NCI-H187 (cell line): ENCODE data around the gene OR1J1.

ENCODE experiments used
- DNase-seq, 2 experiments: peaks; one replicate each; lab custom pipeline; 2025; lab: John Stamatoyannopoulos, UW

OR1J1 gene

GRCh38 chr9:122477826-122478225 lies at the start of gene OR1J1:
TSS of gene OR1J1 (minus strand) at chr9:122477926. CDS start at chr9:122477926, 0 bp downstream.
- DNase-seq = no peak

GRCh38 chr9:122527193-122527592 lies 49.5 kb upstream of the OR1J1 start, which contains the start of gene OR1N1:
TSS of gene OR1N1 (minus strand) at chr9:122527293. CDS start at chr9:122527293, 0 bp downstream.
- DNase-seq = no peak

- no peak for DNase-seq
These were observed 48.9 kb upstream of the OR1J1 start for GRCh38 chr9:122526602-122527001.

DNA sequence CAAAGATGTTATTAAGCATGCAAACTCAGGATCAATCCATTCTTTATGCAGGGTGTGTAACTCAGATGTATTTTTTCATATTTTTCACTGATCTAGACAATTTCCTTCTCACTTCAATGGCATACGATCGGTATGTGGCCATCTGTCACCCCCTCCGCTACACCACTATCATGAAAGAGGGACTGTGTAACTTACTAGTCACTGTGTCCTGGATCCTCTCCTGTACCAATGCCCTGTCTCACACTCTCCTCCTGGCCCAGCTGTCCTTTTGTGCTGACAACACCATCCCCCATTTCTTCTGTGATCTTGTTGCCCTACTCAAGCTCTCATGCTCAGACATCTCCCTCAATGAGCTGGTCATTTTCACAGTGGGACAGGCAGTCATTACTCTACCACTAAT lies 41.6 kb upstream of the OR1J1 start:
- no peak for DNase-seq

GRCh38 chr9:122518841-122519240 lies 41.1 kb upstream of the OR1J1 start, which contains the start of gene OR1J4:
TSS of gene OR1J4 (plus strand) at chr9:122519141. CDS start at chr9:122519141, 0 bp downstream.
- no peak for DNase-seq

GRCh38 chr9:122518226-122518625 lies 40.5 kb upstream of the OR1J1 start:
- no peak for DNase-seq

DNA sequence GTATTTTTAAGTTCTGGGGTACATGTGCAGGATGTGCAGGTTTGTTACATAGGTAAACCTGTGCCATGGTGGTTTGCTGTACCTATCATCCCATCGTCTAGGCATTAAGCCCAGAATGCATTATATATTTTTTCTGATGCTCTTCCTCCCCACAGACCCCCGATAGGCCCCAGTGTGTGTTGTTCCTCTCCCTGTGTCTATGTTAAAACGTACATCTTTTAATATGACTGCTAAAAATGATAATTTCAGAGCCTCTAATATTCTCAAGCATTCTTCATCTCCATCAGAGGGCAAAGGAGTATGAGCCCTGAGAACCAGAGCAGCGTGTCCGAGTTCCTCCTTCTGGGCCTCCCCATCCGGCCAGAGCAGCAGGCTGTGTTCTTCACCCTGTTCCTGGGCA lies 32.8 kb upstream of the OR1J1 start, which contains the start of gene OR1J2:
TSS of gene OR1J2 (plus strand) at position 301 of the 400 bp plus-strand sequence. CDS start at position 301, 0 bp downstream.
- DNase-seq = no peak

DNA sequence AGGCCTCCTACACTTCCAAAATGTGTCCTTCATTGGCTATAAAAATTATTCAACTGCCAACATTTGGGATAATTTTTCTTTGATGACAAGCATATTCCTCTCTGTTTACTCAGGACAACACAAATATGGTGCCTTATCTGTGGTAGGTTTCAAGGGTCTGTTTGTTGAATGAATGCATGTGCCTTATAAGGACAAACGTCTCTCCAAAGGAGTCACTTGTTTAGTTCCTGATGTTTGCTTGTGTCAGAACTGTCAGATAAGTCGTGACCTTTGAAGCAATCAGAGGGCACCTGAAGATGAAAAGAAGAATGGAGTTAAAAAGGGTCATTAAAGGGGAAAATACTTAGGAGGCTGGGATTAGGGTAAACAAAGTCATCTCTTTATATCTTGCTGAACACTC lies 29.2 kb upstream of the OR1J1 start:
- DNase-seq = no peak

DNA sequence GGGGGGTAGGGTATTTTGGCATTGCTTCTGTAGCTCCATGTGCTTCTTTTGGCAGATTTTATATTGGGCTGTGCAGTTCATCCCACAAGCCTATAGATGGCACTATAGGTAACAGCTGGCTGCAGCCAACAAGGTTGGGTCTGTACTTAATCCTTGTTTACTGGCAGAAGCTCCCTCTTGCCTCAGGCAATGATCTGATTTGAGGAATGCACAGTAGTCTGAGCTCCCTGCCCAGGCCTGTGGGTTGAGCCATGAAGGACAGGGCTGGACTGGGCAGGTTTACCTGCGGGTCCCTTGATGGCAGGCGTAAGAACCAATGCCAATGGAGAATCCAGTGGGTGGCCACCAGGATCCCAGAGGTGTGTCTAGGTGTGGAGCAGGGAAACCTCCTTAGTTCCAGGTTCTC lies 21.2 kb upstream of the OR1J1 start:
- DNase-seq = no peak

- no peak for DNase-seq
These were observed 1.3 kb upstream of the OR1J1 start for GRCh38 chr9:122479062-122479461.

DNA sequence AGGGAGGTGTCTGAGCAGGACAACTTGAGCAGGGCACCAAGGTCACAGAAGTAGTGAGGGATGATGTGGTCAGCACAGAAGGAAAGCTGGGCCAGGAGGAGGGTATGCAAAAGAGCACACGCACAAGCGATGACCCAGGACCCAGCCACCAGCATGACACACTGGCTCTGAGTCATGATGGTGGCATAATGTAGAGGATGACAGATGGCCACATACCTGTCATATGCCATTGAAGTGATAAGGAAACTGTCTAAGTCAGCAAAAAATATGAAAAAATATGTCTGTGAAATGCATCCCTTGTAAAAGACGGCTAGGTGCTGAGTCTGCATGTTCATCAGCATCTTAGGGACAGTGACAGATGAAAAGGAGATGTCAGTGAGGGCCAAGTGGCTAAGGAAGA lies 380 bp downstream of the OR1J1 start:
- no peak for DNase-seq

GRCh38 chr9:122475717-122476116 lies 2.0 kb downstream of the OR1J1 start:
- DNase-seq = no peak

DNA sequence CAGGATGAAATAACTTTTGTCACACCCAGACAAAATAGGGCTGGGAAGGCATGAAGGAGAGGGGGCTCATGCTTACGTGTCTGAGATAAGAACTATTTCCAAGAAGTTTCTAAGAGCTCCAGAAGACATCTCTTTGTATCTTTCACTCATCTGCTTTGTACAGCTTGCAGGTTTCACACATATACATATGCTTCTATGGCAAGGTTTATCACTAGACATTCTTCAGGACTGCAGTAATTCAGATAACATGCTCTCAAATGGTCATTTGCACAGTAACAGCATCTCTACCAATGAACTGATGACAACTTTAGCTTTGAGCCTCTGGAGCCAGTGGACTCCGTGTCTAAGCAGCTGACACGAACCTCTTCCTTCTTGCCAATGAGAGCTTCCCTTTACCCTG lies 3.2 kb downstream of the OR1J1 start:
- DNase-seq = no peak

DNA sequence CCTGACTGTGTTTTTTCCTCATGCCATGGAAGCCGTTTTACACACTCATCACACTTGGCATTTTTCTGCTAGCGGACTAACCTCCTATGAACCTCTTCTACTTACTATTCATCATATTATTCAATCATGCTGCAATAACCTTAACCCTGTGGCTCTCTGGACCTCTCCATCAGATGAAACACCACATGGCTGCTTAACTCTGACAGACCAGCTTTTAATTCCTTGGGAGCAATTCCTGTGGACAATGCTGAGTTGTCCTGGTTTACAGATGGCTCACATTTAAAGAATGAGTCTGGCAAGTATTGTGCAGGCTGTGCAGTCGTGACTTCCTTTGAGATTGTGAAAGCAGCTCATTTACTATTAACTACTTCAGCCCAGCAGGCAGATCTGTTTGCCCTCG lies 9.0 kb downstream of the OR1J1 start:
- DNase-seq = no peak

- DNase-seq = no peak
These were observed 11.3 kb downstream of the OR1J1 start for GRCh38 chr9:122466456-122466855.

- DNase-seq = peak; percentile 15 to 22
These were observed 12.8 kb downstream of the OR1J1 start for GRCh38 chr9:122464633-122465567.

DNA sequence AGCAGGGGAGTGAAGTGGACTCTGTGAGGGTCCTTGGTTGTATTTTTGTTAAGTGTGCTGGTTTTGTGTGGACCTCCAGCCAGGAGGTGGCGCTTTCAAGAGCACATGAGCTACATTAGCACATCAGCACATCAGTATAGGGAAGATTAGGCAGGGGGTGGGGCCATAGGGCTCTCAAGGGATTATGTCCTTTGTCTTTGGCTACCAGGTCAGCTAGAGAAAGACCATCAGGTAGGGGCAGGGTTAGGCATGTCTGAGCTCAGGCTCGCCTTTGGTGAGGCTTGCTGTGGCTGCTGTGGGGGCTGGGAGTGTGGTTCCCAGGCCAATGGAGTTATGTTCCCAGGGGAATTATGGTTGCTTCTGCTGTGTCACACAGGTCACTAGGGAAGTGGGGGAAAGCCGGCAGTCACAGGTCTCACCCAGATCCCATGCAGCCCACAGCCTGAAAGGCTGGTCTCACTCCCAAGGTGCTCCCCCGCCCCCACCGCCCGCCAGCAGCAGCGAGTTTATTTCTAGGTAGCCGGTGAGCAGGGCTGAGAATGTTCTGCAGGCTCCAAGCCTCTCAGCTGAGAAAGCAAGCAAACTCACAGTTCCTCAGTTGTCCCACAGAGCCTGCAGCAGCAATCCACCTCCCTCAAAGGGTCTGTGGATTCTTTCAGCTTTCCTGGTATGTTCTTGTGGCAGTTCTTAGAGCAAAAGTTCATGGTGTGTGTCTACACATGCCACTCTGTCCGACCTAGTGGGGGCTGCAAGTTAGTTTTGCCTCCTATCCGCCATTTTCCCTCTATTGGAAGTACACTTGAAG lies 13.7 kb downstream of the OR1J1 start:
- DNase-seq = peak; percentile 57 to 64

GRCh38 chr9:122457787-122458186 lies 19.9 kb downstream of the OR1J1 start:
- no peak for DNase-seq

- no peak for DNase-seq
These were observed 21.6 kb downstream of the OR1J1 start for GRCh38 chr9:122456123-122456522.

DNA sequence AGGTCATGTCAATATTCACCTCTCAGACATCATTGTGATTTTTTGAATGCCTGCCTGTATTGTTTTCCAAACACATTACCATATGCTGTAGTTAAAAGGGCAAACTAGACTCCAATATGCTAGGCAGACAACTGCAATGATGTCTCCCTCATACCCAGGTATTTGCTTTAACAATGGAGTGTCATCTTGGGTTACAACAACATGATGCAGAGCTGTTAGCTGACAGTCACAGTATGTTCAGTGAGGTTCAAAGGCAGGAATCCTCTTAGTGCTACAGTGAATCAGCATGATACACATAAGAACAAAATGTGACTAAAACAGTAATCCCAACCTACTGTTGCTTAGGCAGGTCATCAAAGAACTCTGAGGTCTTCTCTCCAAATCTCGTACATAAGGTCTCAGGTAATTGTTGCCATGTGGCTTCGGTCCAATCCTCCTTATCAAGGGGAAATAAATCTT lies 24.0 kb downstream of the OR1J1 start:
- DNase-seq = no peak

- DNase-seq = no peak
These were observed 30.8 kb downstream of the OR1J1 start for GRCh38 chr9:122446819-122447484.
